Tibial nerve (tissue), 4 donors: ENCODE results near the gene SCGB1D1. TPM values are rescaled to one million over a fixed set of nuclear protein-coding genes. Genes with fewer than 3 reads are reported as not detected.

Experiments
- DNase-seq, 2 donors: peaks; one replicate each; pipeline ENCODE4 v3.0.0-alpha.2; 2019; ENCODE audit warnings: low spot score in 2 of 2
- H3K27ac ChIP-seq, 4 donors: fragments of 200-600 bp; sonication (generic) in 3 of 4; one replicate each; pipeline ENCODE4 v1.5.1; 2017 to 2019; ENCODE audit warnings: mild to moderate bottlenecking in 1 of 4
- H3K27me3 ChIP-seq, 2 donors: fragments of 200-600 bp; sonication (generic) in 1 of 2; one replicate each; pipeline versions ENCODE4 v1.5.1 to v1.6.0; 2017 to 2019
- H3K36me3 ChIP-seq, 3 donors: fragments of 200-600 bp; sonication (generic); one replicate each; pipeline ENCODE4 v1.5.1; 2018 to 2019
- H3K4me1 ChIP-seq, 4 donors: fragments of 200-600 bp; sonication (generic) in 3 of 4; one replicate each; pipeline ENCODE4 v1.5.1; 2017 to 2019
- H3K4me3 ChIP-seq, 4 donors: fragments of 200-600 bp; sonication (generic) in 3 of 4; one replicate each; pipeline ENCODE4 v1.5.1; 2017 to 2019; ENCODE audit warnings: mild to moderate bottlenecking in 1 of 4, moderate library complexity in 1 of 4
- H3K9me3 ChIP-seq, 4 donors: fragments of 200-600 bp; sonication (generic) in 3 of 4; one replicate each; pipeline ENCODE4 v1.5.1; 2017 to 2019
- EP300 ChIP-seq, 2 donors: sonication (generic); formaldehyde crosslinking; IDR thresholded peaks; one replicate each; pipeline ENCODE4 v1.6.1; 2017; ENCODE audit warnings: antibody characterized with exemption in 2 of 2, mild to moderate bottlenecking in 1 of 2
- POLR2A ChIP-seq, 2 donors: fragments of 450-650 bp; IDR thresholded peaks; one replicate each; pipeline ENCODE4 v1.6.1; 2017; ENCODE audit warnings: antibody characterized with exemption in 2 of 2, mild to moderate bottlenecking in 2 of 2, moderate library complexity in 2 of 2
- WGBS, 2 donors: methylation state at CpG; one replicate each; pipeline ENCODE4 v1.1.5; 2018; 5-methylcytosine and 5-hydroxymethylcytosine counted together
- total RNA-seq, 4 donors: library from RNA; depleted of rRNA; stranded (reverse); fragments of >200 nt; gene quantifications; one replicate each; pipeline ENCODE4 v1.1.0, GENCODE V29; 2016
- TF ChIP-seq, protein P1 (sequence below), 5 experiments: fragments of 200-600 bp in 3 of 5; fragments of 450-650 bp in 2 of 5; sonication (generic) in 3 of 5; IDR thresholded peaks; one replicate each; pipeline ENCODE4 v1.5.1; 2016 to 2019; ENCODE audit warnings: antibody characterized with exemption in 5 of 5, mild to moderate bottlenecking in 3 of 5, moderate library complexity in 2 of 5

Gene SCGB1D1
- total RNA-seq, 4 donors from 2014 or later, result not detected

DNA sequence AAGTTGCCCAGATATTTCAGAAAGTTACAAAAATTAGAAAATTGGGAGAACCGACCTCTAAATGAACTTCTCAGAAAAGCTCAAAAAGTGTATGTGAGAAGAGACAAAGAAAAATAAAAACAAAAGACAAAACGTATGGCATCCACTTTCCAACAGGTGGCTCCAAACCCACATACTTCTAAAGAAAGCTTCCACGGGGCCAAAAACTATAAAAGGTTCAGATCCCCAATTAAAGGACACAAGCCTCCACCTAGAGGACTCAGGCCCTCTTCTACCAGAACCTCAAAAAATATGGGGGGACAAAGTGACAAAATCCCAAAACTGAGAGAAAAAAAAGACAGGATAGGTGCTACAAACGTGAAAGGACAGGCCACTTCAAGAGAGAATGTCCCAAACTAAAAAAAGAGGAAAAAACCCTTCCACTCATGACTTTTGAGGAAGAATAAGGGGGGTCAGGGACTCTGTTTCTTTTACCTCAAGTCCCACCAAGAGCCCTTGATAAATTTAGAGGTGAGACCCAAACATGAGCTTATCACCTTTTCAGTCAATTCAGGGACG lies 27.3 kb downstream of the SCGB1D1 start:
- 39 to 43% methylated on average over 5 of the region's 5 CpGs for WGBS, 2 donors

DNA sequence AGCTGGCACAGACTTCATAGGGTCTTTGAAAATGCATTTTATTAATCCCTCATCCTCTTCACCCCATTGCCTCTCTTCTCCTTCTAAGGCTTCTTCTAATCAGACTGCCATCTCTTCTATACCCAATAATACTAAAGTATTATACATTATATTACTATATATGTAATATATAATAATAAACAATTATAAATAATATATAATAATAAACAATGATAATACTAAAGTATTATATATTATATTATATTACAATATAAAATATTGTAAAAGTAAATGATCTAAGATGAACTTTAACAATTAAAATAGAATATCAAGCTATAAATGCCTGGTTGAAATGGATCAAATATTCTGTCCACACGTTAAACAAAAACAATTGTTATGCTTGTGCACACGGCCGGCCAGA lies 31.5 kb downstream of the SCGB1D1 start:
- TF ChIP-seq, protein P1, sequence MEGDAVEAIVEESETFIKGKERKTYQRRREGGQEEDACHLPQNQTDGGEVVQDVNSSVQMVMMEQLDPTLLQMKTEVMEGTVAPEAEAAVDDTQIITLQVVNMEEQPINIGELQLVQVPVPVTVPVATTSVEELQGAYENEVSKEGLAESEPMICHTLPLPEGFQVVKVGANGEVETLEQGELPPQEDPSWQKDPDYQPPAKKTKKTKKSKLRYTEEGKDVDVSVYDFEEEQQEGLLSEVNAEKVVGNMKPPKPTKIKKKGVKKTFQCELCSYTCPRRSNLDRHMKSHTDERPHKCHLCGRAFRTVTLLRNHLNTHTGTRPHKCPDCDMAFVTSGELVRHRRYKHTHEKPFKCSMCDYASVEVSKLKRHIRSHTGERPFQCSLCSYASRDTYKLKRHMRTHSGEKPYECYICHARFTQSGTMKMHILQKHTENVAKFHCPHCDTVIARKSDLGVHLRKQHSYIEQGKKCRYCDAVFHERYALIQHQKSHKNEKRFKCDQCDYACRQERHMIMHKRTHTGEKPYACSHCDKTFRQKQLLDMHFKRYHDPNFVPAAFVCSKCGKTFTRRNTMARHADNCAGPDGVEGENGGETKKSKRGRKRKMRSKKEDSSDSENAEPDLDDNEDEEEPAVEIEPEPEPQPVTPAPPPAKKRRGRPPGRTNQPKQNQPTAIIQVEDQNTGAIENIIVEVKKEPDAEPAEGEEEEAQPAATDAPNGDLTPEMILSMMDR (IDR thresholded peaks at IDR 0.05), result no peak
- TF ChIP-seq EP300 (IDR thresholded peaks at IDR 0.05) (no peak), POLR2A (IDR thresholded peaks at IDR 0.05) (no peak)
- peaks cover 0 to 37% (median 13%) of the 10 kb centered on the region in 4 donors for H3K9me3 ChIP-seq
- H3K4me3 ChIP-seq, result no peak overlapping the region
- H3K36me3 ChIP-seq, result no peaks in the 10 kb centered on the region
- no peaks in the 10 kb centered on the region for H3K27me3 ChIP-seq
- no peaks in the 10 kb centered on the region for H3K4me1 ChIP-seq
- WGBS, 2 donors, result 88 to 90% methylated on average over 3 of the region's 3 CpGs
- DNase-seq, result no peak
- H3K27ac ChIP-seq, result no peak overlapping the region

More for the DNA sequence above, 27.3 kb downstream of the SCGB1D1 start:
- H3K36me3 ChIP-seq, result no peaks in the 10 kb centered on the region
- H3K9me3 ChIP-seq, result peaks cover 0 to 7% (median 3%) of the 10 kb centered on the region in 4 donors
- H3K4me1 ChIP-seq, result no peaks in the 10 kb centered on the region
- H3K4me3 ChIP-seq, result no peak overlapping the region
- H3K27me3 ChIP-seq, result no peaks in the 10 kb centered on the region
- no peak for DNase-seq
- no peak overlapping the region for H3K27ac ChIP-seq
- TF ChIP-seq EP300 (IDR thresholded peaks at IDR 0.05), result no peak
- TF ChIP-seq, protein P1 (IDR thresholded peaks at IDR 0.05), result no peak
- TF ChIP-seq POLR2A (IDR thresholded peaks at IDR 0.05), result no peak

DNA sequence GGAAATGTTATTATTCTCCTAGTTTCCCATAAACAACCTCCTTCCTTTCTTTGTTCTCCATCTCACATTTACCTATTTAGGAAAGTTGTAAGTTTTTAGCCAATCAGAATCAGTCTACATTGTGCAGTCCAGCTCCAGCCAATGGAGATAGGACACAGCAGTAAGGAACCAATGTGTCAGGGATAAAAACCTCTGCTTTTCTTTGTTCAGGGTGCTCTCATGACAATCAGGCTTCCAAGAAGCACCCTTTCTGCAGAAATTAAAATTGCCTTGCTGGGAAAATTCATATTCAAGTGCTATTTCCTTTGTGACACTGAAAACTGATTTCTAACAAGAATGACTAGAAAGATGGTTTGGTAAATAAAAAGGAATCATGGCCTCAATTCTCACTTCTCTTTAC lies 33.1 kb downstream of the SCGB1D1 start:
- Histone ChIP-seq H3K27me3 (no peaks in the 10 kb centered on the region), H3K4me3 (no peak overlapping the region), H3K9me3 (peaks cover 0 to 37% (median 13%) of the 10 kb centered on the region in 4 donors), H3K4me1 (no peaks in the 10 kb centered on the region), H3K27ac (no peak overlapping the region), H3K36me3 (no peaks in the 10 kb centered on the region)
- DNase-seq, result no peak
- TF ChIP-seq, protein P1 (IDR thresholded peaks at IDR 0.05), result no peak
- no peak for TF ChIP-seq POLR2A (IDR thresholded peaks at IDR 0.05)
- no peak for TF ChIP-seq EP300 (IDR thresholded peaks at IDR 0.05)

DNA sequence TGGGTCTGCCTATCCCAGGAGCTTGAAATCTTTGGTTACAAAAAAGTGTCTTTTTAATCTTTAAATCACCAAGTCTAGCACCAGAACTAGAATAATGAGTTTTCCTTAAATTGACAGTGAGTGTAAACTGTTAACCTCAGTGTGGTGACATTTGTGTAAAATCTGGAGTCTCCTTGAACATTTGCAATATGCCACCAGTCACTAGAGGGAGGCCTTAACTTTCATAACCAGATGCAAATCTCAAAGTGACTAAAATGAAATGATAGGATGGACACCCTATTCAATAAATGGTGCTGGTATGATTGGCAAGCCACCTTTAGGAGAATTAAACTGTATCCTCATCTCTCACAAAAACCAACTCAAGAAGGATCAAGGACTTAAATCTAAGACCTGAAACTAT lies 43.7 kb downstream of the SCGB1D1 start:
- TF ChIP-seq, protein P1 (IDR thresholded peaks at IDR 0.05), result no peak
- TF ChIP-seq EP300 (IDR thresholded peaks at IDR 0.05), result no peak
- TF ChIP-seq POLR2A (IDR thresholded peaks at IDR 0.05), result no peak
- Histone ChIP-seq H3K4me3 (no peak overlapping the region), H3K9me3 (no peaks in the 10 kb centered on the region), H3K27ac (no peak overlapping the region), H3K27me3 (peaks cover 0 to 4% of the 10 kb centered on the region in 2 donors), H3K4me1 (no peaks in the 10 kb centered on the region), H3K36me3 (no peaks in the 10 kb centered on the region)
- no peak for DNase-seq

DNA sequence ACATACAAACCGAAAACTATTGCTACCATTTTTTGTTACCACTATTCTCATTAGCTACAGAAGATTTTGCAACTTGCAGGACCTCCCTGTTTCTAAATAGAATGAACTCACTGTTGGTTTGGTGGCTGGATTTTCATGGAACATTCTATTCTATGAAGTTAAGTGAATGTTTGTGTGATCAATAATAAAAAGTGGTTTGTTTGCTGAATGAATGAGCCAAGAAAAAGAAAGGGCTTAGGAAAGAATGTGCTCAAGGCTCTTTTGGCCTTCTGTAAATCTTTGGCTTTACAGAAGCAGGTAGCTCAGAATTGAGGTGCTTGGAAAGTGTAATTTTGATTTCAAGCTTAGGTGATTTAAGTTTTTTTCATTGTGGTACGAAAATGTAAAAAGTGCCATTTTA lies 46.2 kb downstream of the SCGB1D1 start:
- TF ChIP-seq, protein P1 (IDR thresholded peaks at IDR 0.05), result no peak
- TF ChIP-seq POLR2A (IDR thresholded peaks at IDR 0.05) (no peak), EP300 (IDR thresholded peaks at IDR 0.05) (no peak)
- Histone ChIP-seq H3K4me1 (no peaks in the 10 kb centered on the region), H3K27me3 (peaks cover 0 to 12% of the 10 kb centered on the region in 2 donors), H3K36me3 (no peaks in the 10 kb centered on the region), H3K9me3 (no peaks in the 10 kb centered on the region), H3K27ac (no peak overlapping the region), H3K4me3 (no peak overlapping the region)
- WGBS, 2 donors, result 63 to 66% methylated on average over 2 of the region's 2 CpGs
- DNase-seq, result no peak
